HepG2 (cell line): ENCODE measurements around the gene DAG1. TPM values are rescaled to one million over a fixed set of nuclear protein-coding genes. Genes with fewer than 3 reads are reported as not detected.

ENCODE experiments used
- ARNTL ChIP-seq: sonication (generic); formaldehyde crosslinking; IDR thresholded peaks from 2 replicates; pipeline ENCODE4 v1.4.0; 2020; ENCODE audit warnings: mild to moderate bottlenecking, missing genetic modification reagents
- BRF2 ChIP-seq: sonication (generic); formaldehyde crosslinking; IDR thresholded peaks from 2 replicates; pipeline ENCODE4 v1.8.1; 2022; ENCODE audit warnings: mild to moderate bottlenecking, missing genetic modification reagents
- IRF1 ChIP-seq: sonication (generic); formaldehyde crosslinking; IDR thresholded peaks from 2 replicates; pipeline ENCODE4 v1.4.0; 2020; ENCODE audit warnings: low read depth, mild to moderate bottlenecking, missing genetic modification reagents
- MLXIP ChIP-seq: sonication (generic); formaldehyde crosslinking; IDR thresholded peaks from 2 replicates; pipeline ENCODE4 v1.9.0; 2021; ENCODE audit warnings: missing genetic modification reagents, borderline replicate concordance
- NFE2 ChIP-seq: sonication (generic); formaldehyde crosslinking; IDR thresholded peaks from 2 replicates; pipeline ENCODE4 v1.4.0; 2020; ENCODE audit warnings: missing genetic modification reagents
- PHF20 ChIP-seq: sonication (generic); formaldehyde crosslinking; IDR thresholded peaks from 2 replicates; pipeline ENCODE4 v1.5.0; 2020; ENCODE audit warnings: mild to moderate bottlenecking, missing genetic modification reagents
- REST ChIP-seq, 2 experiments: IDR thresholded peaks; 2 replicates each; pipeline ENCODE4 v1.6.1; 2011 to 2012; ENCODE audit warnings: low read length in 2 of 2, borderline replicate concordance in 1 of 2, low read depth in 1 of 2, mild to moderate bottlenecking in 1 of 2, moderate library complexity in 1 of 2
- ZBTB4 ChIP-seq: sonication (generic); formaldehyde crosslinking; IDR thresholded peaks from 2 replicates; pipeline ENCODE4 v1.4.0; 2020; ENCODE audit warnings: missing genetic modification reagents, mild to moderate bottlenecking, borderline replicate concordance
- ZBTB43 ChIP-seq: sonication (generic); formaldehyde crosslinking; conservative IDR thresholded peaks from 2 replicates; pipeline ENCODE4 v1.4.0; 2020; ENCODE audit warnings: missing genetic modification reagents
- ZNF629 ChIP-seq: sonication (generic); formaldehyde crosslinking; conservative IDR thresholded peaks from 2 replicates; pipeline ENCODE4 v1.5.0; 2020; ENCODE audit warnings: missing genetic modification reagents
- ZNF780A ChIP-seq: sonication (generic); formaldehyde crosslinking; IDR thresholded peaks from 2 replicates; pipeline ENCODE4 v1.8.0; 2022; ENCODE audit warnings: mild to moderate bottlenecking, missing genetic modification reagents, moderate library complexity
- ZNF891 ChIP-seq: sonication (generic); formaldehyde crosslinking; IDR thresholded peaks from 2 replicates; pipeline ENCODE4 v1.5.0; 2020; ENCODE audit warnings: mild to moderate bottlenecking, missing genetic modification reagents
- ZSCAN20 ChIP-seq: sonication (generic); formaldehyde crosslinking; IDR thresholded peaks from 2 replicates; pipeline ENCODE4 v1.4.0; 2020; ENCODE audit warnings: missing genetic modification reagents, mild to moderate bottlenecking, borderline replicate concordance
- polyA plus RNA-seq, 8 experiments: library from polyadenylated mRNA; depleted of rRNA in 3 of 8; stranded (reverse) in 7 of 8; unstranded in 1 of 8; fragments of >200 nt; fragmentation: Illumina TruSeq in 4 of 8; extraction: Trizol in 4 of 8; gene quantifications; 2 replicates each; pipeline versions ENCODE4 v1.2.1 to v1.2.3, GENCODE V29; 2011 to 2016; ENCODE audit warnings: low read depth in 4 of 8, missing spikeins in 1 of 8, mixed read lengths in 1 of 8; ENCODE audit not compliant: insufficient read depth in 1 of 8
- total RNA-seq, 5 experiments: library from RNA; depleted of rRNA; stranded (reverse); fragments of >200 nt; fragmentation: Illumina TruSeq; extraction: Trizol; gene quantifications; 2 replicates each; pipeline ENCODE4 v1.2.3, GENCODE V29; 2016; ENCODE audit warnings: low read depth in 1 of 5

Gene DAG1
- total and polyA plus RNA-seq, 2 of the 13 experiments (the other 11 are each of a cell fraction or from before 2014, with no cell fraction given), result 47.3 to 50.4 TPM

GRCh38 chr3:49553692-49554632, 83.9 kb downstream of the DAG1 start, which contains the start of gene BSN (continued):
- TF ChIP-seq MLXIP (no peak), ZNF629 (CRISPR knock-in tag) (no peak), BRF2 (CRISPR knock-in tag) (no peak), ZBTB4 (CRISPR knock-in tag) (0 out of 2 replicates have a peak, but pooled peaks have one; percentile 45), NFE2 (CRISPR knock-in tag) (no peak), REST (IDR thresholded peaks at IDR 0.05; ENCODE audit: borderline replicate concordance in 1 of 2, low read depth in 1 of 2, low read length in 2 of 2) (peak; percentile 9 to 62), ZNF891 (CRISPR knock-in tag) (no peak; the same call in 1 of the 2 replicates), ZBTB43 (no peak), IRF1 (CRISPR knock-in tag) (no peak), ZSCAN20 (CRISPR knock-in tag) (no peak), ZNF780A (CRISPR knock-in tag) (no peak), ARNTL (CRISPR knock-in tag) (no peak), PHF20 (CRISPR knock-in tag) (no peak; the same call in 1 of the 2 replicates)
